Left ventricle myocardium inferior (tissue), 1 donor: ENCODE data around the gene ACBD6. TPM values are rescaled to one million over a fixed set of nuclear protein-coding genes. Genes with fewer than 3 reads are reported as not detected.
"Not testable (repeated sequence)": the region's sequence is repeated elsewhere in the genome, so short reads cannot be mapped to it uniquely, and the experiment has no call there.

Experiments used
- DNase-seq: peaks from one replicate; pipeline ENCODE4 v3.0.0-alpha.2; 2020
- H3K27ac ChIP-seq: fragments of 200-600 bp; replicated peaks from 2 replicates; pipeline ENCODE4 v1.8.0; 2021
- H3K27me3 ChIP-seq: fragments of 200-600 bp; 2 replicates; pipeline ENCODE4 v1.8.0; 2021; ENCODE audit warnings: low read depth
- H3K36me3 ChIP-seq: fragments of 200-600 bp; 2 replicates; pipeline ENCODE4 v1.8.0; 2021
- H3K4me1 ChIP-seq: fragments of 200-600 bp; 2 replicates; pipeline ENCODE4 v1.8.0; 2021
- H3K4me3 ChIP-seq: fragments of 200-600 bp; 2 replicates; pipeline ENCODE4 v1.8.0; 2021; ENCODE audit warnings: mild to moderate bottlenecking, moderate library complexity
- H3K9me3 ChIP-seq: fragments of 200-600 bp; replicated peaks from 2 replicates; pipeline ENCODE4 v1.8.0; 2021
- intact Hi-C: fragments of 100-400 bp; cut with micrococcal nuclease; formaldehyde crosslinking; loops from one replicate; pipeline ENCODE4 v1.11.0; 2022
- total RNA-seq: library from RNA; stranded (reverse); fragmentation: NEBNext Ultra II Directional; extraction: Animal tissue kit (Norgen Biotek cat#: 25700); gene quantifications from one replicate; pipeline ENCODE4 v1.2.1, GENCODE V29; 2021
- TF ChIP-seq, protein P1 (sequence below): fragments of 200-600 bp; IDR thresholded peaks from 2 replicates; pipeline ENCODE4 v1.8.0; 2021; ENCODE audit warnings: antibody characterized with exemption, mild to moderate bottlenecking, borderline replicate concordance
- donor health status: DM: no; HTN: yes; CAD: no; lungs with severe emphysema.

ACBD6 gene
- total RNA-seq, 1 donor from 2014 or later = 18.2 TPM

- Histone ChIP-seq H3K36me3 (peaks cover 6% of the 10 kb centered on the region), H3K27ac (no peak overlapping the region), H3K9me3 (no peaks in the 10 kb centered on the region), H3K4me3 (no peak overlapping the region), H3K4me1 (no peaks in the 10 kb centered on the region), H3K27me3 (no peaks in the 10 kb centered on the region)
- intact Hi-C loops = no loop called here
- TF ChIP-seq, protein P1, sequence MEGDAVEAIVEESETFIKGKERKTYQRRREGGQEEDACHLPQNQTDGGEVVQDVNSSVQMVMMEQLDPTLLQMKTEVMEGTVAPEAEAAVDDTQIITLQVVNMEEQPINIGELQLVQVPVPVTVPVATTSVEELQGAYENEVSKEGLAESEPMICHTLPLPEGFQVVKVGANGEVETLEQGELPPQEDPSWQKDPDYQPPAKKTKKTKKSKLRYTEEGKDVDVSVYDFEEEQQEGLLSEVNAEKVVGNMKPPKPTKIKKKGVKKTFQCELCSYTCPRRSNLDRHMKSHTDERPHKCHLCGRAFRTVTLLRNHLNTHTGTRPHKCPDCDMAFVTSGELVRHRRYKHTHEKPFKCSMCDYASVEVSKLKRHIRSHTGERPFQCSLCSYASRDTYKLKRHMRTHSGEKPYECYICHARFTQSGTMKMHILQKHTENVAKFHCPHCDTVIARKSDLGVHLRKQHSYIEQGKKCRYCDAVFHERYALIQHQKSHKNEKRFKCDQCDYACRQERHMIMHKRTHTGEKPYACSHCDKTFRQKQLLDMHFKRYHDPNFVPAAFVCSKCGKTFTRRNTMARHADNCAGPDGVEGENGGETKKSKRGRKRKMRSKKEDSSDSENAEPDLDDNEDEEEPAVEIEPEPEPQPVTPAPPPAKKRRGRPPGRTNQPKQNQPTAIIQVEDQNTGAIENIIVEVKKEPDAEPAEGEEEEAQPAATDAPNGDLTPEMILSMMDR = no peak
- no peak for DNase-seq
Observed at GRCh38 chr1:180428782-180429695, 73.3 kb downstream of the ACBD6 start.

GRCh38 chr1:180425952-180426351, 76.4 kb downstream of the ACBD6 start:
- TF ChIP-seq, protein P1 = no peak
- Histone ChIP-seq H3K4me3 (no peak overlapping the region), H3K27ac (no peak overlapping the region), H3K4me1 (no peaks in the 10 kb centered on the region), H3K9me3 (peaks cover 10% of the 10 kb centered on the region), H3K36me3 (peaks cover 16% of the 10 kb centered on the region), H3K27me3 (no peaks in the 10 kb centered on the region)
- intact Hi-C loops = no loop called here
- DNase-seq = no peak

DNA sequence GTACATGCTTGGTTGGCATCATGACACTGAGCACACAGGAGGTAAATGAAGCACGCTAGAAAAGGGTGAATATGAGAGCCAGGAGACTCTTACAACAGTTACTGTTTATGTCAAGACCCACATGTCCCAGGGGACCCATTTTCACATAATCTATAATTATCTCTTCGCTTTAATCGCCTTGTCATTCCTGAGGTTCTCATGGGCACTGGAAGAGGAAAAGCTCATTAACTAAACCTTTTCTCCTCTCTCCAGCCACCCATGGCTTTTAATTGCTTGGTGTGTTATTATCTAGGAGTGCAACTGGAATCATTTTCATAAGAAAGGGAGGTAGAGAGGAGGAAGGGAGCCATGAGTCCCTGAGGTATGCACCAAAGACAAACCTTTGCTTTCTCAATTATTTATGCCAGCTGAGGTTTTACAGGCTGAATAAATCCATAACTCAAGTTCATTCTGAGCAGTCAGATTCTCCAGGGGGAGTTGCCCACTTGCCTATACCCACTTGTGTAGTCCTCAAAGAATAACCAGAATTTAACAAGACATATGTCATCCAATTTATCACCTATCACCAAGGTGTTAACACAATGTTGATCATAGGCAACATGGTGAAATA, 77.4 kb downstream of the ACBD6 start:
- H3K9me3 ChIP-seq = peaks cover 10% of the 10 kb centered on the region
- H3K27ac ChIP-seq = no peak overlapping the region
- intact Hi-C loops = no loop called here
- H3K4me3 ChIP-seq = no peak overlapping the region
- H3K36me3 ChIP-seq = peaks cover 16% of the 10 kb centered on the region
- DNase-seq = no peak
- no peaks in the 10 kb centered on the region for H3K27me3 ChIP-seq
- TF ChIP-seq, protein P1 = no peak
- H3K4me1 ChIP-seq = no peaks in the 10 kb centered on the region

GRCh38 chr1:180421614-180422013, 80.8 kb downstream of the ACBD6 start:
- Histone ChIP-seq H3K27me3 (no peaks in the 10 kb centered on the region), H3K4me3 (no peak overlapping the region), H3K27ac (no peak overlapping the region), H3K9me3 (peaks cover 10% of the 10 kb centered on the region), H3K4me1 (no peaks in the 10 kb centered on the region), H3K36me3 (peaks cover 16% of the 10 kb centered on the region)
- no peak for DNase-seq
- TF ChIP-seq, protein P1 = no peak
- intact Hi-C loops = no loop called here

GRCh38 chr1:180421145-180421544, 81.2 kb downstream of the ACBD6 start:
- H3K36me3 ChIP-seq = peaks cover 16% of the 10 kb centered on the region
- H3K27ac ChIP-seq, H3K4me1 ChIP-seq, H3K4me3 ChIP-seq, H3K9me3 ChIP-seq, intact Hi-C loops, H3K27me3 ChIP-seq, DNase-seq: not testable (repeated sequence)
